ENCODE results near the gene SPAG16. TPM values are rescaled to one million over a fixed set of nuclear protein-coding genes. Genes with fewer than 3 reads are reported as not detected.
"Not testable (repeated sequence)": the region's sequence is repeated elsewhere in the genome, so short reads cannot be mapped to it uniquely, and the experiment has no call there.

Gene SPAG16
- total RNA-seq, 1 donor from 2014 or later, result 60.7 TPM

DNA sequence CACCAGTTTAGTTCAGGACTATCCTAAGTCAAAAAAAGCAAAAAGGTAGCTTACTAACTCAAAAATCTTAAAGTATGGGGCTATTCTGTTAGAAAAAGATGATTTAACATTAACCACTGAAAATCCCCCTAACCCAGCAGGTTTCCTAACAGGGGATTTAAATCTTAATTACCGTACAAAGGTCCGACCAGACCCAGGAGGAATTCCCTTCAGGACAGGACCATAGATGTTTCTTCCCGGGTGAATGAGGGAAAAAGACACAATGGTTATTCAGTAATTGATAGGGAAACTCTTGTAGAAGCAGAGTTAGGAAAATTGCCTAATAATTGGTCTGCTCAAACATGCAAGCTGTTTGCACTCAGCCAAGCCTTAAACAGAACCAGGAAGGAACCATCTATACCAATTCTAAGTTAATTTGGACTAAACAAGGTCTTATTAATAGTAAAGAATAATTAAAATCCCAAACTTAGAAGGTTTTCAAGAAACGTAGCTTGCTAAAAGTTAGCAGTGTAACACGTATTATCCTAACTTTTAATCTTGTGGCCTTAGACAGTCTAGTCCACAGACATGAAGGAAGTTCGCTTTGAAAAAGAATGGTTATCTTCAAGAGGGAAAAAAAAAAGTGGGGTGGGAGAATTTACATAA lies 124.3 kb downstream of the SPAG16 start:
- DNase-seq (ENCODE audit: low read depth), result not testable (repeated sequence)

- not testable (repeated sequence) for DNase-seq (ENCODE audit: low read depth)
Observed at GRCh38 chr2:213410687-213411086, 126.4 kb downstream of the SPAG16 start.

GRCh38 chr2:213411582-213412289 lies 127.5 kb downstream of the SPAG16 start:
- peak; percentile 22 for DNase-seq (ENCODE audit: low read depth)

DNA sequence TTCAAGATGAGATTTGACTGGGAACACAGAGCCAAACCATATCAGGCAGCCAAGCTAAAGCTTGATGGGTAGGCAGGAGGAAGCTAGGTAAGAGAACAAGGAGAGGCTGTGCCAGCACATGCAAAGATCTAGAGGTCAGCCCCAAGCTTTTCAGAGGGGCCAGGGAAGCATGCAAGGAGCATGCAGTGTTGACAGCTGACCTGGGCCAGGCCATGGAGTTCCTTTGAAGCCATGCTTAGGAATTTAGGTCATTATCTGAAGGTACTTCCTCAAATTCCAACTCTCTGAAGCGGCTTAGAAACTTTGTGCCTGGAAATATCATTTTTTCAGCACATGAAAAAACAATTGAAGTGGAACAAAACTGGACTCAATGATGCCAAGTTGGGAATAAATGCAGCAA lies 130.8 kb downstream of the SPAG16 start:
- DNase-seq (ENCODE audit: low read depth), result no peak

DNA sequence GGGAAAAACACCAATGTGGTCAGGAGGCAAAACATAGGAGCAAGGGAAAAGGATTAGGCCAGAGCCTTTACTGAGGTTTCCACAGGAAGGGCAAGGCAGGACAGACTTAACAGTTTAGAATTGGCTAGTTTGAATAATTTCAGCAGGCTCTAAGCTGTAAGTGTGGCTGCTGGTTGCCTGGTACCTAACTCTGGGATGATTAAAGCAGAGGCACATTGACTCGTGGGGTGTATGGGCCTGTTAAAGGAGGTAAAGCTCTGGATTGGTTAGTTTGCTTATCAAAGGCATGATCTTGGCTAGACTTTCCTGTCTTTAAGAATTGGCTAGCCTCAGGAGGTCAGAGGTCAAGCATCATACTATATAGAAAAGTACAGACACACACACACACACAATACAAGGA lies 132.6 kb downstream of the SPAG16 start:
- no peak for DNase-seq (ENCODE audit: low read depth)

DNA sequence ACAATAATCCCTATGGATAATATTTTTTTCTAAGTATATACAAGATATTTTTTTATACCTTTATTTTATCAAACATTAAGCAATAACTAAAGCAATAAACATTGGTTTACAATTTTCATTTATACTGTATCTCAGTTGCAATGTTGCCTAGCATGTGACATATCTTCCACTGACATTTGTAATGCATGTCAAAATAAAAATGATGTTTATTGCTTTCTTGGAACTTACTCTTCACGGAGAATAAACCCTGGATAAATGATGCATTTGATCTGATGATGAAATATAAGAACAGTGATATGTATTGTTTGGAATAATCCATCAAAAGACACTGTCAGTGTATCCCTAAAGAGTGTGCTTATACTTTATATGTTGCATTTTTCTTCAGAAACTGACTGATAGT lies 135.7 kb downstream of the SPAG16 start:
- no peak for DNase-seq (ENCODE audit: low read depth)

DNA sequence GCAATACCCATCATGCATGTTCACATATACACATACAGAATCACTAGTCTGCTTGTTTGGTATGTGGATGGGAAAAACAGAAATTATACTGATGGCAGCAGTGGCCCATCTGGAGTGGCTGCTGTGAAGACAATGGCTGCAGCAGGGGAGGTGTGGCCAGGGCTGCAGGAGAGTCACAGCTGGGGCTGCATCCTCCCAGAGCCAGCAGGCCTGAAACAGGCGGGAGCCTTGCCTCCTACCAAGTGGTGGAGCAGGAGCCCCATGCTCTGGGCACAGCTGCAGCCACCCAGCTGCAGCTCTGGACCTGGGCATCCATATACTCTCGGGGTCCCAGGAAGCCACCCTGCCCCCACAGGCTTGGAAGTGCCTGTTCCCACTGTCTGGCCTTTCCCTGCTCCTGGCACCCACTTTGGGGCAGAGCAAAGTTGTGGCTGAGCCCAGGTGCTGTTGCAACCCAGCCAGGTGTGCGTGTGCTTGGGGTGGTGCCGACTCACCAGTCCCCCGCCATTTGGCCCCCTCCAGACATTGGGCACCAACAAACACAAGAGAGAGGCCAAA lies 136.6 kb downstream of the SPAG16 start:
- no peak for DNase-seq (ENCODE audit: low read depth)

DNA sequence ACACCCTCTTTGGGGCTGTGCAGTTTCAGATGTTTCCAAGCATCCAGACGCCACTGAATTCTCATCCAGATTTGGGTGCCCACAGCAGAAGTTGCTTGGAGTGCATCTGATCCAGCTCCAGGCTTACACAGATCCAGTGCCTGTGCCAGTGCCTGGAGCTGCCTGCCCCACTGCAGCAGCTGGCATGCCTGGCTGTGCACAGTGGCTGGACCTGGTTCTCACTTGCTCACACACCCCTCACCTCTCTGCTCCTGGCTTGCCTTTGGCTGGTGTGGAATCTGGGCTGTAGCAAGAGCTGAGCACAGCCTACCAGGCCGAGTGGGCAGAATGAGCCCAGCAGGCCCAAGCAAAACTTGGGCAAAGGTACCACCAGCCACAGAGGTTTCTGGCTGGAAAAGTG lies 137.9 kb downstream of the SPAG16 start:
- DNase-seq (ENCODE audit: low read depth), result no peak

GRCh38 chr2:213425618-213426017 lies 141.4 kb downstream of the SPAG16 start:
- DNase-seq (ENCODE audit: low read depth), result no peak

- peak; percentile 73 for DNase-seq (ENCODE audit: low read depth)
Observed at GRCh38 chr2:213429516-213429915, 145.3 kb downstream of the SPAG16 start.

- peak; percentile 49 for DNase-seq (ENCODE audit: low read depth)
Observed at GRCh38 chr2:213443921-213444320, 159.7 kb downstream of the SPAG16 start.

- no peak for DNase-seq (ENCODE audit: low read depth)
Observed at GRCh38 chr2:213451542-213452239, 167.4 kb downstream of the SPAG16 start.

DNA sequence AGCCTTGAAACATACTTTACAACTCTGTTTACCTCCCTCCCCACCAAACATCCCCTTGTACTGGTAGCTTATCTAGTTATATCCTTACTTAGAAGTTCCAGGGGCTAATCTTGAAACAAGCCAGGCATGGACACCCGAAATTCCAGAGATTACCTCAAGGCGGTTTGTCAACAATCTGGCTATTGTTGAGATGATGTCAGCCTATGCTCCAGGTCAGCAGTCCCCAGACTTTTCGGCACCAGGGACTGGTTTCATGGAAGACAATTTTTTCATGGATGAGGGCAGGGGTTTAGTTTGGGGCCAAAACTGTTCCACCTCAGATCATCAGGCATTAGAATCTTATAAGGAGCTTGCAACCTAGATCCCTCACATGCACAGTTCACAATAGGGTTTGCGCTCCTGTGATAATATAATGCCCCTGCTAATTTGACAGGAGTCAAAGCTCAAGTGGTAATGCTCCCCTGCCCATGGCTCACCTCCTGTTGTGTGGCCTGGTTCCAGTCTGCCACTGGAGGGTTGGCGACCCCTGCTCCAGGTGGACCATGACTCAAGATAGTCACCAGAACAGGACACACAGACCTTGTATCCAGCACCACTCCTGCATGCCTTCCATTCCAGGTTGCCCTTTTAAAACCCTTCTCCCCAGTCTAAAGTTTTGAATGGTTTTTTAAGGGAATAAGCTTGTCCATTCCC lies 171.2 kb downstream of the SPAG16 start:
- no peak for DNase-seq (ENCODE audit: low read depth)

- no peak for DNase-seq (ENCODE audit: low read depth)
Observed at GRCh38 chr2:213475433-213475832, 191.2 kb downstream of the SPAG16 start.

DNA sequence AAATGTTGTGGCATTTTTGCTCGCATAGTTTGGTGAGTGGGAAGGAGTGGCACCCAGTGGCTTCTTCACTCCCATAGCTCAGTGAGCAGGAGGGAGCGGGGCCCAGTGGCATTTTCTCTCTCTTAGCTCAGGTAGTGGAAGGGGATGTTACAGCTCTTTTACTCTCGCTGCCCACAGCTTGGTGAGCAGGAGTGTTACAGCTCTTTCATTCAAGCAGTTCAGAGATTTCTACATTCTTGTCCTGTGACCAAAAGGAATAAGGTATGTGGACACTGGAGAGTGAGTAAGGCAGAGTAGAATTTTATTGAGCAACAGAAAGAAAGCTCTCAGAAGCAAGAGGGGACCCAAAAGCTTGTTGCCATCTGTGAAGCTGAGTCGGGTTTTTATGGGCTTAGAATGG lies 192.4 kb downstream of the SPAG16 start:
- peak; percentile 45 for DNase-seq (ENCODE audit: low read depth)

GRCh38 chr2:213490087-213490486 lies 205.8 kb downstream of the SPAG16 start:
- DNase-seq (ENCODE audit: low read depth), result peak; percentile 13

DNA sequence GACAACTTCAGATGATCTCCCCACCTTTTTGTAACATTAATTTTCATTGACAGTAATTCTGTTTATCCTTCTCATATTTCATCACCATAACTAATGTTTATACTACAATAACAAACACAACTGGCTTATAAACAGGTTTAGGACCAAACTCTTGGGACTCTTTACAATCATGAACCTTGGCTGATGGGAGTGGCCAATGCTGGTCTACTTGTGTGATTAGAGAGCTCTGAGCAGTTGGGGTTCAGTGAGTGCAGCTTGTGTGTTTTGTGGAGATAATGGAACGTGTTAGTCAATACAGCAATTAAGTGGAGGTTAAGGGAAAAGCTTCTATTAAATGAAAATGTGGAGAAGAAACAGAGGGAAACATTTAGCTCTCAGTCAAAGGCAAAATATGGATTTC lies 207.1 kb downstream of the SPAG16 start:
- DNase-seq (ENCODE audit: low read depth), result no peak

GRCh38 chr2:213496226-213496625 lies 212.0 kb downstream of the SPAG16 start:
- DNase-seq (ENCODE audit: low read depth), result no peak

- DNase-seq (ENCODE audit: low read depth), result no peak
Observed at GRCh38 chr2:213500881-213501280, 216.6 kb downstream of the SPAG16 start.

DNA sequence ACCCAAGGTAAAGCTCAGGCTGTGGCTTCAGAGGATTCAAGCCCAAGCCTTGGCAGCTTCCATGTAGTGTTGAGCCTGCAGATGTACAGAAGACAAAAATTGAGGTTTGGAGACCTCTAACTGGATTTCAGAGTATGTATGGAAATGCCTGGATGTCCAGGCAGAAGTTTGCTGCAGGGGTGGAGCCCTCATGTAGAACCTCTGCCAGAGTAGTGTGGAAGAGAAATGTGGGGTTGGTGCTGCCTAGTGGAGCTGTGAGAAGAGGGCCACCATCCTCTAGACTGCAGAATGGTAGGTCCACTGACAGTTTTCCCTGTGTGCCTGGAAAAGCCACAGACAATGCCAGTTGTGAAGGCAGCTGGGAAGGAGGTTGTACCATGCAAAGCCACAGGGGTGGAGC lies 239.9 kb downstream of the SPAG16 start:
- no peak for DNase-seq (ENCODE audit: low read depth)

- DNase-seq (ENCODE audit: low read depth), result no peak
Observed at GRCh38 chr2:213537579-213537978, 253.3 kb downstream of the SPAG16 start.

GRCh38 chr2:213544940-213545339 lies 260.7 kb downstream of the SPAG16 start:
- no peak for DNase-seq (ENCODE audit: low read depth)
